Epithelial cell of esophagus (primary cell): Measurements from ENCODE around the gene CADM4.
A peak's percentile ranks its signal among the peaks of the same experiment; 100 is the strongest.
"Not testable (repeated sequence)": the region's sequence is repeated elsewhere in the genome, so short reads cannot be mapped to it uniquely, and the experiment has no call there.

Experiments
- DNase-seq: peaks from one replicate; pipeline ENCODE4 v3.0.0; 2010; ENCODE audit warnings: low read depth
- H3K4me3 ChIP-seq: 2 replicates; pipeline ENCODE4 v1.5.1; 2011; ENCODE audit warnings: mild to moderate bottlenecking, low read length, control low read depth
- TF ChIP-seq, protein P1 (sequence below): IDR thresholded peaks from 2 replicates; pipeline ENCODE4 v1.5.1; 2011; ENCODE audit warnings: low read depth, mild to moderate bottlenecking, low read length, control low read depth, inconsistent platforms; ENCODE audit not compliant: insufficient read depth; ENCODE audit errors: missing control alignments

CADM4 gene

DNA sequence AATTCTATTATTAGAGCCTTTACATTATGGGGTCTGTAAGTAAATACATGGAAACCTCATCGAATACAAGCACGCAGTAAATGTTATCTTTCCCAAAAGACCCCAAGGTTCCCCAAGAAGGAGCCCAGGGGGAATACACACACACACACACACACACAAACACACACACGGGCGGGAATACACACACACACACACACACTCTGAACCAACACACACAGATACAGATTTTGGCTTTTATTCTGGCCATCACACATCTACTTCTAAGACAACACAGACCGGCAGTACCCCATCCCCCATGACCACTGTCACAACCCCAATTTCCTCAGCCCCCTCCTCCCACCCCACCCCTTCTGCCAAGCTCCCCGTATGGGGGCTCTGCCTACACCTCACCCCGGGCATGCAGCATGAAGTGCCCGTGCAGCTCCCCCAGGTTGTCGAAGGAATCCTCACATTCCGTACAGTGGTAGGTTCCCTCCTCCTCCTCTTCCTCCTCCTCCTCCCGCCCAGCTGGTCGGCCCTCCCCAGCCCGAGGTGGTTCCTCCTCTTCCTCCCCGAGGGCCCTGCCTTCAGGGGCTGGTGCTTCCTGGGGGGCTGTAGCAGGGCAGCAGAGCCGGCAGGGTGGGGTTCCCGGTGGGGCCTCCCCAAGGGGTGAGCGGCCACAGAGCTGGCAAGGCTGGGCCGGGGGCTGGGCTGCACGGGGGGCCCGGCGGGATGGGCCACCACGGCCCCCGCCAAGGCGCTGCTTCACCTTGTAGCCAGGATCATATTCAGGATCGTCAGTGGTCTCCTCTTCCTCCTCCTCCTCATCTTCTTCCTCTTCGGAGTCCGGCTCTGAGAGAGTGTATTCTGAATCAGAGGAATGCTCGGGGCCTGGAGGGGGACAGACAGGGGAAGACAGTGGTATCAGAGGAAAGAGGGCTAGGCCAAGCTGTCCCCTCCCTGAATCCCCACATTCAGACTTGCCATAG lies 32.1 kb downstream of the CADM4 start:
- TF ChIP-seq, protein P1, sequence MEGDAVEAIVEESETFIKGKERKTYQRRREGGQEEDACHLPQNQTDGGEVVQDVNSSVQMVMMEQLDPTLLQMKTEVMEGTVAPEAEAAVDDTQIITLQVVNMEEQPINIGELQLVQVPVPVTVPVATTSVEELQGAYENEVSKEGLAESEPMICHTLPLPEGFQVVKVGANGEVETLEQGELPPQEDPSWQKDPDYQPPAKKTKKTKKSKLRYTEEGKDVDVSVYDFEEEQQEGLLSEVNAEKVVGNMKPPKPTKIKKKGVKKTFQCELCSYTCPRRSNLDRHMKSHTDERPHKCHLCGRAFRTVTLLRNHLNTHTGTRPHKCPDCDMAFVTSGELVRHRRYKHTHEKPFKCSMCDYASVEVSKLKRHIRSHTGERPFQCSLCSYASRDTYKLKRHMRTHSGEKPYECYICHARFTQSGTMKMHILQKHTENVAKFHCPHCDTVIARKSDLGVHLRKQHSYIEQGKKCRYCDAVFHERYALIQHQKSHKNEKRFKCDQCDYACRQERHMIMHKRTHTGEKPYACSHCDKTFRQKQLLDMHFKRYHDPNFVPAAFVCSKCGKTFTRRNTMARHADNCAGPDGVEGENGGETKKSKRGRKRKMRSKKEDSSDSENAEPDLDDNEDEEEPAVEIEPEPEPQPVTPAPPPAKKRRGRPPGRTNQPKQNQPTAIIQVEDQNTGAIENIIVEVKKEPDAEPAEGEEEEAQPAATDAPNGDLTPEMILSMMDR, result no peak
- no peak overlapping the region for H3K4me3 ChIP-seq
- DNase-seq, result no peak

- no peak overlapping the region for H3K4me3 ChIP-seq
- TF ChIP-seq, protein P1, result no peak
- peak; percentile 69 for DNase-seq
These were observed 33.0 kb downstream of the CADM4 start for GRCh38 chr19:43606569-43607229.

DNA sequence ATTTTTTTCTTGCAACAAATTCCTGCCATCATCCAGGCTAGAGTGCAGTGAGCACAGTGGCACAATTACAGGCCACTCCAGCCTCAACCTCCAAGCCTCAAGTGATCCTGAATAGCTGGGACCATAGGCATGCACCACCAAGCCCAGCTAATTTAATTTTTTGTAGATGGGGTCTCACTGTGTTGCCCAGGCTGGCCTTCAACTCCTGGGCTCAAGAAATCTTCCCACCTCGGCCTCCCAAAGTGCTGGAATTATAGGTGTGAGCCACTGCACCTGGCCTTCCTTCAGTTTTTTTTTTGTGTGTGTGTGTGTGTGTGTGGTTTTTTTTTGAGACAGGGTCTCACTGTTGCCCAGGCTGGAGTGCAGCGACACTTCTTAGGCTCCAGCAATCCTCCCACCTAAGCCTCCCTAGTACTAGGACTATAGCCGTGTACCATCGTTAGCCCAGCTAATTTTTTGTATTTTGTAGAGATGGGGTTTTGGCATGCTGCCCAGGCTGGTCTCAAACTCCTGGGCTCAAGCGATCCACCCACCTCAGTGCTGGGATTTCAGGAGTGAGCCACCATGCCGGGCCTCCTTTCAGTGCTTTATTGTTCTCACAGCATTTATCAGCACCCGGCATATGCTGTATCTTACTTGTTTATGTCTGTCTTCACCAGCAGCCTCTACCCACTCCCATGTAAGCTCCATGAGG lies 33.6 kb downstream of the CADM4 start:
- TF ChIP-seq, protein P1, result no peak
- no peak for DNase-seq
- no peak overlapping the region for H3K4me3 ChIP-seq

DNA sequence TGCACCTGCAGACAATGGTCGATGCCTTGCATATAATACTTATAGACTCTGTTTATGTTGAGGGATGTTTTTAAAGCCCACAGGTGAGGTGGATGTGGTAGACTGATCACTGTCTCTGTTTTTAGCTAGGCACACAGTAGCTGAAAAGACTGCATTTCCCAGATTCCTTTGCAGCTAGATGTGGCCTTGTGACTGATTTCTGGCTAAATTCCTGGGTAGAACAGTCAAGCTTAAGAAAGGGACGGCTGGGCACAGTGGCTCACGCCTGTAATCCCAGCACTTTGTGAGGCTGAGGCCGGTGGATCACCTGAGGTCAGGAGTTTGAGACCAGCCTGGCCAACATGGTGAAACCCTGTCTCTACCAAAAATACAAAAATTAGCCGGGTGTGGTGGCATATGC lies 39.3 kb downstream of the CADM4 start:
- not testable (repeated sequence) for DNase-seq, H3K4me3 ChIP-seq

DNA sequence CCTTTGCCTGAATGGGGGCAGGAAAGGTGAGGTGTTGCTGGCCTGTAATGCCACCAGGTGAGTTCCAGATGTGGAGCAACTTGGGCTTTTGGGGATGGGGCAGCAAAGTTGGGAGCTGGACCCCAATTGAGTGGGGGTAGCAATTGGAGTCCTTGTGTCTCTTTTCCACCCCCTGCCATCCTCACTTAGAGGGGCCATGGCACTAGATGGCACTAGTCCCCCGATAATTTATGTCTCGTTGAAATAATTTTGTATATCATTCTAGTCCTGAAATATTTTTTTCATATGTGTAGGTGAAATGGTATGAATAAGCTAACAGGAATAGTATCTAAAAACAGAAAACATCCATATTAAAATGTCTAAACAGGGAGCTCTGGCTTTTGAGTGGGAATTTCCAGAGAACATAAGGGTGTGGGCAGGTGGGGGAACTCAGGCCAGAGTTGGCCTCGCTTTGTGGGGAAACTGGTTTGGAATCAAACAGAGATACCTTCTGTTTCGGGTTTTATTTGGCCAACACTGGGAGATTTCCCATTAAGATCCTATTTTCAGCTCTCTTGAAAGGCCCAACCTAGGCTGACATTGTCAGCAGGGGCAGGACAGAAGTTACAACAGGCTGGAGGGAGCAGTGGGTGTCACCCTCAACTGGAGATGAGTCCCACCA lies 39.9 kb downstream of the CADM4 start:
- TF ChIP-seq, protein P1, result no peak

DNA sequence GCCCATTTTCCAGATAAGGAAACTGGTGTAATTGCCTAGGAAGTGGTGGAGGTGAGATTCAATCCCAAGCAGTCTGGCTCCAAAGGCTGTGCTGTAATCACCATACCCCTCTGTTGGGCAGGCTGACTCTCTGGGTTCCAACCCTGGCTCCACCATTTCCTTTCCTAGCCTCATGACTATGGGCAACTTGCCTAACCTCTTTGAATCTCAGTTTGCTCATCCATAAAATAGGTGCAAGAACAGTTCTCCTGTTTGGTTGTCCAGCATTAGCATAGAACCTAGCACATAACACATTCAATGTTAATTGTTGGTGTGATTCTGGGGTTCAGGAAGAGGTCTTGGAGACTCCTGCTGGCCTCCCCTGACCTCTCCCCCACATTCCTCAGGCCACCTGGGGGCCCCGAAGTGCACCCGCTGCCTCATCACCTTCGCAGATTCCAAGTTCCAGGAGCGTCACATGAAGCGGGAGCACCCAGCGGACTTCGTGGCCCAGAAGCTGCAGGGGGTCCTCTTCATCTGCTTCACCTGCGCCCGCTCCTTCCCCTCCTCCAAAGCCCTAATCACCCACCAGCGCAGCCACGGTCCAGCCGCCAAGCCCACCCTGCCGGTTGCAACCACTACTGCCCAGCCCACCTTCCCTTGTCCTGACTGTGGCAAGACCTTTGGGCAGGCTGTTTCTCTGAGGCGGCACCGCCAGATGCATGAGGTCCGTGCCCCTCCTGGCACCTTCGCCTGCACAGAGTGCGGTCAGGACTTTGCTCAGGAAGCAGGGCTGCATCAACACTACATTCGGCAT lies 41.0 kb downstream of the CADM4 start:
- no peak overlapping the region for H3K4me3 ChIP-seq
- TF ChIP-seq, protein P1, result no peak
- no peak for DNase-seq

More for the DNA sequence above, 39.9 kb downstream of the CADM4 start:
- no peak overlapping the region for H3K4me3 ChIP-seq
- no peak for DNase-seq
